Astrocyte (in vitro differentiated cells and primary cell): Measurements from ENCODE around the gene CILP. TPM values are rescaled to one million over a fixed set of nuclear protein-coding genes. Genes with fewer than 3 reads are reported as not detected.

Source experiments
- DNase-seq: peaks from one replicate; pipeline ENCODE4 v3.0.0-alpha.2; 2010; ENCODE audit warnings: low read depth
- FAIRE-seq: peaks from 2 replicates; lab custom pipeline; 2011; peaks lifted over from hg19 to GRCh38; lab: Jason Lieb, UNC
- H2AFZ ChIP-seq: 2 replicates; pipeline ENCODE4 v1.6.0; 2012; ENCODE audit warnings: low read depth, low read length, inconsistent platforms
- H3K27ac ChIP-seq: 2 replicates; pipeline ENCODE4 v1.5.1; 2011; ENCODE audit warnings: low read depth, low read length, inconsistent platforms
- H3K27me3 ChIP-seq: 2 replicates; pipeline ENCODE4 v1.6.0; 2011; ENCODE audit warnings: low read length, inconsistent platforms; ENCODE audit not compliant: insufficient read depth
- H3K36me3 ChIP-seq: 2 replicates; pipeline ENCODE4 v1.5.1; 2011; ENCODE audit warnings: low read length, inconsistent platforms; ENCODE audit not compliant: insufficient read depth
- H3K4me1 ChIP-seq: 2 replicates; pipeline ENCODE4 v1.5.1; 2011; ENCODE audit warnings: low read length, inconsistent platforms; ENCODE audit not compliant: insufficient read depth
- H3K4me2 ChIP-seq: 2 replicates; pipeline ENCODE4 v1.6.0; 2012; ENCODE audit warnings: low read length, inconsistent platforms
- H3K4me3 ChIP-seq: 2 replicates; pipeline ENCODE4 v1.5.1; 2011; ENCODE audit warnings: low read depth, mild to moderate bottlenecking, low read length, inconsistent platforms; ENCODE audit not compliant: insufficient read depth
- H3K79me2 ChIP-seq: 2 replicates; pipeline ENCODE4 v1.6.0; 2012; ENCODE audit warnings: mild to moderate bottlenecking, low read length, inconsistent platforms; ENCODE audit not compliant: insufficient read depth
- H3K9ac ChIP-seq: 2 replicates; pipeline ENCODE4 v1.6.0; 2012; ENCODE audit warnings: mild to moderate bottlenecking, low read length, inconsistent platforms
- H3K9me3 ChIP-seq: 2 replicates; pipeline ENCODE4 v1.5.1; 2012; ENCODE audit warnings: low read depth, mild to moderate bottlenecking, low read length, inconsistent platforms; ENCODE audit not compliant: insufficient read depth
- H4K20me1 ChIP-seq: 2 replicates; pipeline ENCODE4 v1.6.0; 2012; ENCODE audit warnings: low read length, inconsistent platforms; ENCODE audit not compliant: insufficient read depth
- H3K27ac Mint-ChIP-seq: one replicate; pipeline ENCODE4 v1.8.0; 2021; ENCODE audit warnings: mild to moderate bottlenecking, mixed read lengths; ENCODE audit not compliant: unreplicated experiment
- H3K27me3 Mint-ChIP-seq: one replicate; pipeline ENCODE4 v1.8.0; 2021; ENCODE audit warnings: low read depth, mixed read lengths; ENCODE audit not compliant: unreplicated experiment
- H3K36me3 Mint-ChIP-seq: one replicate; pipeline ENCODE4 v1.8.0; 2021; ENCODE audit warnings: low read depth, mixed read lengths; ENCODE audit not compliant: unreplicated experiment
- H3K4me1 Mint-ChIP-seq: one replicate; pipeline ENCODE4 v1.8.0; 2021; ENCODE audit warnings: low read depth, mixed read lengths; ENCODE audit not compliant: unreplicated experiment
- H3K4me3 Mint-ChIP-seq: one replicate; pipeline ENCODE4 v1.8.0; 2021; ENCODE audit warnings: mild to moderate bottlenecking, moderate library complexity, mixed read lengths; ENCODE audit not compliant: unreplicated experiment
- H3K9me3 Mint-ChIP-seq: one replicate; pipeline ENCODE4 v1.8.0; 2021; ENCODE audit warnings: mild to moderate bottlenecking, mixed read lengths; ENCODE audit not compliant: unreplicated experiment
- EZH2 ChIP-seq: IDR thresholded peaks from 2 replicates; pipeline ENCODE4 v1.6.1; 2012; ENCODE audit warnings: mild to moderate bottlenecking, low read length, inconsistent platforms; ENCODE audit not compliant: insufficient read depth
- total RNA-seq: library from RNA; stranded (reverse); gene quantifications from 2 replicates; pipeline ENCODE4 v1.2.1, GENCODE V29; 2021
- TF ChIP-seq, protein P1 (sequence below): IDR thresholded peaks from 2 replicates; pipeline ENCODE4 v1.5.1; 2011; ENCODE audit warnings: low read depth, mild to moderate bottlenecking, inconsistent platforms, low read length, moderate library complexity; ENCODE audit not compliant: insufficient read depth

CILP gene
- total RNA-seq, 1 donor from 2014 or later = 1.1 TPM

DNA sequence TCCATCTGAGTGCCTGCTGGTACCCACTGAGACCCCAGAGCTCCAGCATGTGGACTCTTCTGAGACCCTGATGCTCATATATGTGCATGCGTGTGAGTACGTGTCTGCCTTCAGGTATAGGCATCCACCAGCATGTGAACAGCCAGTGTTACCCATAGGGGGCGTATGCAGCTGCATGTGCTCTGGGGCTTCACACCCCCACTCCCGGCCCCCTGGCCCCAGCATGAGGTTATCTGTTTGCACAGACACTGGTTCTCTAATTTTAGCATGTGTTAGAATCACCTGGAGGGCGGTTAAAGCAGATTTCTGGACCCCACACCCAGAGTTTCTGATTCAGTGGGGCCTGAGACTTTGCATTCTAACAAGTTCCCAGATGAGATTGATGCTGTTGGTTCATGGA, 824 bp upstream of the CILP start:
- Histone ChIP-seq H2AFZ (no peak overlapping the region), H3K9ac (no peak overlapping the region), H3K9me3 (no peaks in the 10 kb centered on the region), H3K4me3 (no peak overlapping the region), H3K27ac (no peak overlapping the region), H4K20me1 (no peaks in the 10 kb centered on the region), H3K36me3 (no peaks in the 10 kb centered on the region), H3K4me1 (peaks cover 8% of the 10 kb centered on the region), H3K4me2 (no peak overlapping the region), H3K79me2 (no peaks in the 10 kb centered on the region), H3K27me3 (peaks cover 7% of the 10 kb centered on the region)
- peaks cover 2% of the 10 kb centered on the region for H3K9me3 Mint-ChIP-seq
- H3K4me3 Mint-ChIP-seq = no peak overlapping the region
- H3K27ac Mint-ChIP-seq = no peak overlapping the region
- peaks cover 19% of the 10 kb centered on the region for H3K27me3 Mint-ChIP-seq
- DNase-seq = no peak
- FAIRE-seq = no peak
- TF ChIP-seq EZH2 = no peak
- TF ChIP-seq, protein P1, sequence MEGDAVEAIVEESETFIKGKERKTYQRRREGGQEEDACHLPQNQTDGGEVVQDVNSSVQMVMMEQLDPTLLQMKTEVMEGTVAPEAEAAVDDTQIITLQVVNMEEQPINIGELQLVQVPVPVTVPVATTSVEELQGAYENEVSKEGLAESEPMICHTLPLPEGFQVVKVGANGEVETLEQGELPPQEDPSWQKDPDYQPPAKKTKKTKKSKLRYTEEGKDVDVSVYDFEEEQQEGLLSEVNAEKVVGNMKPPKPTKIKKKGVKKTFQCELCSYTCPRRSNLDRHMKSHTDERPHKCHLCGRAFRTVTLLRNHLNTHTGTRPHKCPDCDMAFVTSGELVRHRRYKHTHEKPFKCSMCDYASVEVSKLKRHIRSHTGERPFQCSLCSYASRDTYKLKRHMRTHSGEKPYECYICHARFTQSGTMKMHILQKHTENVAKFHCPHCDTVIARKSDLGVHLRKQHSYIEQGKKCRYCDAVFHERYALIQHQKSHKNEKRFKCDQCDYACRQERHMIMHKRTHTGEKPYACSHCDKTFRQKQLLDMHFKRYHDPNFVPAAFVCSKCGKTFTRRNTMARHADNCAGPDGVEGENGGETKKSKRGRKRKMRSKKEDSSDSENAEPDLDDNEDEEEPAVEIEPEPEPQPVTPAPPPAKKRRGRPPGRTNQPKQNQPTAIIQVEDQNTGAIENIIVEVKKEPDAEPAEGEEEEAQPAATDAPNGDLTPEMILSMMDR = peak; percentile 32
- no peaks in the 10 kb centered on the region for H3K36me3 Mint-ChIP-seq
- H3K4me1 Mint-ChIP-seq = peaks cover 30% of the 10 kb centered on the region

DNA sequence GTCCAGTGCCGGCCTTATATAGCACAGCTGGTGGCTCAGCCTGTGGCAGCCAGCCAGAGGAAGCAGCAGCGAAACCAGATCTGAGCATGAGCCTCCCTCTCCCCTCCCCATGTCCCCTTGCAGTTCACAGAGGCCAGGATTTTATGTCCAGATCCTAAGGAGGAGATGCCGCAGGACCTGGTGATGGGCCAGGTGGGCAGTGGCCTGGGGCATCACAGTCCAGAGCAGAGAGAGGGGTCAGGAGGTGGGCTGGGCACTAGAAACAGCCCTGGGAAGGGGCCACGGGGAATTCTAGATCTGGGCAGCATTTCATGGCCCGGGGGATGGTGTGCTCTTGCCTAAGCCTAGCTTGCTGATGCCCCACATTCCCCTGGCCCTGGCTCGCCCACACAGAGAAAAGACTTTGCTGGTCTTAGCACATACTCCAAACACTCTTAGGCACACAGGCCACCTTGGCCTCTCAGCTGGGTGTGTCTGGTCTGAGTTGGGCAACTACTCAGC, 259 bp upstream of the CILP start:
- no peak overlapping the region for H3K4me3 Mint-ChIP-seq
- Histone ChIP-seq H3K4me1 (peaks cover 8% of the 10 kb centered on the region), H3K36me3 (no peaks in the 10 kb centered on the region), H3K27me3 (peaks cover 7% of the 10 kb centered on the region), H3K27ac (no peak overlapping the region), H3K4me2 (peak overlapping the region; percentile 20), H2AFZ (no peak overlapping the region), H3K79me2 (no peaks in the 10 kb centered on the region), H3K9me3 (no peaks in the 10 kb centered on the region), H3K9ac (no peak overlapping the region), H4K20me1 (no peaks in the 10 kb centered on the region), H3K4me3 (no peak overlapping the region)
- DNase-seq (peak; percentile 10), FAIRE-seq (no peak)
- peak overlapping the region; percentile 53 for H3K27ac Mint-ChIP-seq
- H3K9me3 Mint-ChIP-seq = peaks cover 2% of the 10 kb centered on the region
- peaks cover 22% of the 10 kb centered on the region for H3K27me3 Mint-ChIP-seq
- TF ChIP-seq EZH2 = no peak
- TF ChIP-seq, protein P1 = no peak
- H3K36me3 Mint-ChIP-seq = no peaks in the 10 kb centered on the region
- peaks cover 30% of the 10 kb centered on the region for H3K4me1 Mint-ChIP-seq
